GM21737 (cell line): Measurements from ENCODE around the gene NTN1.

ENCODE experiments used
- ATAC-seq: cut with Tn5 transposase; IDR thresholded peaks from one replicate; pipeline ENCODE4 v1.9.1; 2021; ENCODE audit warnings: mild to moderate bottlenecking, moderate library complexity; ENCODE audit not compliant: unreplicated experiment

NTN1 gene

DNA sequence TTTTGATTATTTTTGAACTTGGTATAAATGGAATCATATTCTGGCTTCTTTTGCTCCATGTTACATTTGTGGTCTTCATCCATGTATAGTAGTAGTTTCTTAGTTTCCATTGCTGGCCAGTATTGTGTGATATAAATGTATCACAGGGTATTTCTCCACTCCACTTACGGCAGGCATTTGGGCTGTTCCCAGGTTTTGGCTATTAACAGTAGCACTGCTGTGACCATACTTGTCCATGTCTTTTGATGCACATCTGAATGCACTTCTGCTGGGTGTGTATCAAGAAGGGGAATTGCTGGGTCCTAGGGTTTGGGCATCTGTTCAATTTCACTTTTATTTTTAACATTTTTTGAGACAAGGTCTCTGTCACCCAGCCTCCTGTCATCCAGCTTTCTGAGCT, 13.9 kb downstream of the NTN1 start:
- ATAC-seq, result no peak

DNA sequence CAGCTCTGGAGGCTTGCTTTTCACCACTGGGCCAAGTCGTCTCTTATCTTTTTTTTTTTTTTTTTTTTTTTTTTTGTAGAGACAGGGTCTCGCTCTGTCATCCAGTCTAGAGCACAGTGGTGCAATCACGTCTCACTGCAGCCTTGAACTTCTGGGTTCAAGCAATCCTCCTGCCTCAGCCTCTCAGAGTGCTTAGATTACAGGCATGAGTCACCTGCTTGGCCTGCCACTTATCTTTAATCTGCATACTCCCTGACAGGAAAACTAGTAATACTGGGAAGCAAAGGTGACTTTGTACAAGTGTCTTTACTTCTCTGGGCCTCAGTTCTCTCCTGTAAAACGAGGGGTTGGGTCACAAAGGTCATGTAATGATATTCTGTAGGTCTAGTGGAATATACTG, 15.0 kb downstream of the NTN1 start:
- no peak for ATAC-seq

DNA sequence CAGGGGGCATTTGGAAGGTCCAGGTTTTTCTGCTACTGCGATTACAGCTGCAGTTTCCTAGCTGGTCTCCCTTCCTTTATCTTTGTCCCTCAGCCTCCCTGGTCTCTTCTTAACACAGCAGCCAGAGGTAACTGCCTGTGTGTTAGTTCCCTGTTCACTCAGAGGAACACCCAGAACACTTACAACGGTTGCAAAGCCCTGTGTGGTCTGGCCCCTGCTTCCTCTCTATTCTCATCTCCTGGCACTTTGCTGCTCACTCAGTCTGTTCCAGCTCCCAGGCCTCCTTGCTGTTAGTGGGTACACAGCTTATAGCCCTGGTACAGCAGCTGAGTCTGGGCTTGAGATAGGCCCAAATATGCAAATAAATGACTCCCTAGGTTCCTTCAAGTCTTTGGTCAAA, 16.4 kb downstream of the NTN1 start:
- ATAC-seq, result no peak

DNA sequence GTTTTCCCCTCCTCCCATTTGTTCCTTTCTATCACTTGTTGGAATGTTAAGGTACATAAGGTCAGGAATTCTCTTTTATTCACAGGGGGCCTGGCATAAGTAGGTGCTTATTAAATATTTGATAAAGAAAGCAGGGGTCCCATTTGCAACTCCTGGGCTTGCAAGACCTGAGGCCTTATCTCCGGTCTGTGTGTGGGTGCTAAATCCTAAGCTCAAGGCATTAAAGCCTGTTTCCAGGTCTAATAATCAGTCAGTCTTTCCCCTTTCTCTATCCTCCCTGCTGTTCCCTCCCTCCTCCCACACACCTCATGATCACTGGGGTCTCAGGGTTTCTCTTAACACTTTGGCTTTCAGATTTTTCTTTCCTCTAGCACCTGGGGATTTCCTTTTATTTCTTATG, 17.1 kb downstream of the NTN1 start:
- ATAC-seq, result no peak

DNA sequence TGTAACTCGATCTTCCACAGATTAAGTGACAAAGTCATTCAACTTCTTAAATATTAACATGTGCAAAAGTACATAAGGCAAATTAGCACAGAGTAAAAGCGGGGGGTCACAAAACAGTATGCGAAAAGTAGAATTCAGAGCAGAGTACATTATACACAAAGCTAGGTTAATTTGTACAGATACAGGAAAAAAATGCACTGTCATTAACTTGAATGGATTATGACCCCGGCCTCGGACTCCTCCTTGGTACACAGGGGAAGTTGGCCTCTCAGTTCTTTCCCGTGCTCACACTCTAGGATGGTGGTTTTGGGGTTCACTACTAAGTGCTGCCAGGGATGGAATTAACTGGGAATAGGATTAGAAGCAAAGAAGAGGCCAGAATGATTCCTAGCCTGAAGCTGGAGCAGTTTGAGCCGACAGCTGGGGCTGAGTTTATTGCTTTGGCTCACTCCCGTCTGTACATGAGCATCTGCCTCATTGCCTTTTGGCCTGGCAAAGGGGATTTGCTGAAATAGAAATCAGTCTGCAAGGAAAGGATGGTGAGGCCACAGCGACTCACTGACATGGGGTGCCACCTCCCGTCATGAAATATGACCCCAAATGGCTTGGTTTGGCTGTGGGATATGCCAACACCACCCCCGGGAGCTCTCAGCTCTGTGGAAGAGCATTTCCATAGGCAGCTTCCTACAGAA, 23.6 kb downstream of the NTN1 start:
- no peak for ATAC-seq

DNA sequence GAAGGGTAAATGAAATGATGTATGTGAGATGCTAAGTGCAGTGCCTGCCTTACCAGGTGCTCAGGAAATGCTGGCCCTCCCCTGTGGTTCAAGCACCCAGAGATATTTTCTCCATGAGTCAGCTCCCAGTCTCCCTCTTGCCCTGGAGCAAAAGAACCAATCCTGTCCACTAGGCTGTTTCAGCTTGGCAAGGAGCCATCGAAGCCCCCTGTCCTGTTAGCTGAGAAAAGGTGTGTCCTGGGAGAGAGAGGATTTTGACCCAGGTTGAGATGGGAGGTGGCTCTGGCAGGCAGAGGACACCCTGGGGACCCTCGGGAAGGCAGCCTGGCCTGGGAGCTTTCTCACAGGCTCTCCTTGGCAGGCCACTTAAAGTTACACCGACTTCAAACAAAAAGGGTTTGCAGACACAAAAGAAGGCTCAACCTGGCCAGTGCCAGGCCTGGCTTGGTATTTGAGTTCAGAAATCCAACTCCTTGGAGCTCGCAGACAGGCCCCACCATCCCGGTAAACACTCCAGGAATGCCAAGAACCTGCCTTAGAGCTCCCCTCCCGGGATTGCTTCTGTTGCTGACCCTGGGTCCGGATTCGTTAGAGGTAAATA, 29.6 kb downstream of the NTN1 start:
- ATAC-seq, result no peak

DNA sequence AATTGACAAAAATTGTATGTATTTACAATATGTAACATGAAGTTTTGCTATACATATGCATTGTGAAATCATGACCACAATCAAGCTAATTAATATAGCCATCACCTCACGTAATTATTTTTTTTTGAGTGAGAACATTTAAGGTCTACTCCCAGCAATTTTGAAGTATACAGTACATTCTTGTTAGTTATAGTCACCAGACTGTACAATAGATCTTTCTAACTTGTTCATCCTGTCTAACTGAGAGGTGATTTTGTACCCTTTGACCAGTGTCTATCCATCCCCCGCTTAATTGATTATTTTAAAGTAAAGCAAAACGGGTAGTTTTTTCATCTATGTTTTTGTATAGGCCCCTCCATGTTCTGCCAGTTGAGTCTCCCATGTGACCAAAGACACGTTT, 30.3 kb downstream of the NTN1 start:
- no peak for ATAC-seq

DNA sequence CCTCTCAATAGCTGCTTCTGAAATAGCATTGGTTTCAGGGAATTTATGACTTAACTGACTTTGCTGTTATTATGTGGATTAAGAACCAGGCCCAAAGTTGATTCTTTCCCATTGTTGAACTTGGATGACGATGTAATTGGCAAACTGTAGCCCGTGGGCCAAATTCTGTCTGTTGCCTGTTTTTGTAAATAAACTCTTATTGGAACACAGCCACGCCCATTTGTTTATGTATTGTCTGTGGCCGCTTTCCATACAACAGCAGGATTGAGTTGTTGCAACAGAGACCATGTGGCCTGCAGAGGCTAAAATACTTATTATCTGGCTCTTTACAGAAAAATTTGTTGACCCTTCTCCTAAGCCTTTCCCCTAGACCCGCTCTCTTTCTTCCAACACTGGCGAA, 31.6 kb downstream of the NTN1 start:
- no peak for ATAC-seq

DNA sequence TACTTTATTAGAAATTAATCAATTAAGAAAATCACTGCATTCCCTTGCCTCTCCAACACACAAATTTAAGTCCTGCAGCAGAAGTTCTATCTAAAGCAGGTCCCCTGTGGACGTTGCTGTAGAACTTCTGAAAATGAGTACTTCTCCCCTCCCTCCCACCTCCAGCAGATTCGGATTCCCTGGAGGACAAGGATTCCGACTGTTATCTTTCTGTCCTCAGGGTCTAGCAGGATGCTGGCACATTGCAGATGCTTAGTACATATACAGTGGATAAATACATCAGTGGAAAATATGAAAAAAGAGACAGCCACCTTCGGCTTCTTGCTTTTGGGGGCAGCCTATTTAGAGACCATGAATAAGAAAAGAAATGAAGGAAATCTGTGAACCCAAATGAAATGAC, 32.1 kb downstream of the NTN1 start:
- ATAC-seq, result no peak

DNA sequence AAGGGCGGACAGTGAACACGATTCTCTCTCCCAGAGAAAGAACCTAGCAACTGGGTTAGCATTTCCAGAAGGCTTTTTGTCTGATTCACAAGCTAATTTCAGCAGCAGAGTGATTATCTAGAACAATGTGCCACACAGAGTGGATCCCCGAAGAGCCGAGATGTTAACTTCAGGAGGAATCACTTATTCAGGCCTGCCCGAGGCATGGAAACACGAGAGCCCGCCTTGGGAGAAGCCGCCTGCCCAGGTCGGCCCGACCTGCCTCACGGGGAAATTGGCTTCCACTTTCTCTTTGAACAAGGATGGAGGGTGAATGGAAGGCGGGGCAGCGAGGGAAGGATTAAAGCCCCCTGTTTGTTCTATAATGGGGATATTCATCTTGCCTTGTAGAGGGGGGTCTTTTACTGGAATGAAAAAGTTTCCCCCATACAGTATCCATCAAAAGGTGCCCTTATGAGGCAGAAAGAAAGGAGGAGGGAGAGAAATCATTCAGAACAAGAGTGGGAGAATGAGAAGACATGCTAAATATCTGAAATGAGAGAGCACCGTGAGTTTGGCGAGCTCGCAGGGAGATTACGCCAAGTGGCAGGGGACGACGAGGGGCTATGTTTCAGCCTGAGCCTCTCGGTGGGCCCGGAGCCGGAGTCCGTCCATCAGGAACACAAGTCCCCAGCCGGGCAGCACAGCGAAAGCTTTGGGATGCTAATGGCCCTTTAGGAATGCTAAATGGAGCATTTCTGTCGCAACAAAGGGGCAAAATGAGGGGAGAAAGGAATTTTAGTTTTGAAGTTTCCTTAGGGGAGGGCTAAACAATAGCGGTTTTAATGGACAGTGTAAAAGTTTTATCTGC, 33.0 kb downstream of the NTN1 start:
- no peak for ATAC-seq

DNA sequence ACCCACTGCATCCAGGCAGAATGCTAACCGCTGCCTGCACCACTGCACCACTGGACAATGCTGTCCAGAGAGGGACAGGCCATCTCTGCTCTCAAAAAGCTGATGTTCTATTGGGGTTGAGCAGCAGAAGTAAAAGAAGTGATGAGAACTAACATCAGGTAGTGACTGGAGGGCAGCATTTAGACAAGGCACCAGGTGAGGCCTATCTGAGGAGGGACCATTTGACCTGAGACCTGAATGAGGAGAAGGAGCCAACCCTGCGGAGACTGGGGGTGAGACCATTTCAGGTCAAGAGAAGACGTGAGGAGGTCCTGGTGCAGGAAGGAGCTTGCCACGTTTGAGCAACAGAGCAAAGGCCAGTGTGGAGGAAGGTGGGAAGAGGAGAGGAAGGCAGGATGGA, 34.0 kb downstream of the NTN1 start:
- no peak for ATAC-seq

DNA sequence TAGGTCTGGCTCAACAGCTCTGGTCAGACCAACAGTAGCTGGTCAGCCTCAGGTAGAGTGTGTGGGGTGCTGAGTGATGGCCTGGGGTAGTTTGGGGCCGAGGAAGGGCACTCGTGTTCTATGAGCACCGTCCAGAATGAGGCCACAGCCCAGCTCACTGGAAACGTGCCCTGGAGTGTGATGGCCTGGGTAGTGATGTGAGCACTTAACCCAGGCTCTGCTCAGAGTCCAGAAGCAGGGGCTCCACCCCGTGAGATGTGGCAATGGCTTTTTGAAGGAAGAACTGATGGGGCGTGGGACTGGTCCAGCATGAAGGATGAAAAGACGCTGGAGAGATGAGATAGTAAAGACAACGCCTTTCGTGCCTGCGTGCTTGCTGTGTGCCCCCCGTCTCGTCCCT, 35.3 kb downstream of the NTN1 start:
- no peak for ATAC-seq

DNA sequence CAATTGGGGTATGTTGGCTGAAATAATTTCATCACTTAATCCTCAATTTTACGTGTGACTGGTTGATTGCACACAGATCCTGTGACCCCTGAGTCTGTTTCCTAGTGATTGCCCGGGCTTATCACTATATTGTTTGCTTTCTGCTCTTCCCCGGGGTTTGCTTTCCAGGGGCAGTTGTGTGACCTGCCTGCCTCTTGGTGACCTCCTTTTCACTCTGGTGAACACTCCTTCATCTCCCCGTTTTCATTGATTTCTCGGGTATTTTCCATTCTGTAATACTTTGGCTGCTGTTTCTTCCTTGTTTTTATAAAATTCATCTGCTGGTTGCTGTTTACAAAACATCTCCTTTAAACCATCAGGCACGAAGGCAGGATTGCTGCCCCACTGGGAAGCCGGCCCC, 36.0 kb downstream of the NTN1 start:
- no peak for ATAC-seq

DNA sequence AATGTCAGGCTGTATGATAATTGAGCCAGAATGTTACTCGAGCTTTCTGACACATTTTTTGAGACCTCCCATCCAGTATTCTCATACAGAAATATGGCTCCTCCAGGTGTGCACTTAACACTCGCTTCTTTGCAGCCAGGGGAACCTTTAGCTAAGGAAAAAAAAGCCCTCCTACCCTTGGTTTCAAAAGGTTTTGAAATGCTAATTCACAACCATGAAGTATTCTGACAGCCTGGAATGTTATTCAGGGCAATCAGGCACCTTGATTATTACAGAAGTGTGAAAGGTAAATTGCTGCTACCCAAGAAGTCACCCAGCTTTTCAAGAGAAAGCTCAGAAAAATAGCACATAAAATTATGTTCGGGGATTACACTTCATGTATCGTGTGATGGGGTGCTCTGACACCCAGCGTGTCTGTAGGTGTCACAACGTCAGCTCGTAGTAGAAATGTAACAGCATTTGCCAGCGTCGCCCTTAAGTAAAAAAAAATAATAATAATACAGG, 41.1 kb downstream of the NTN1 start:
- ATAC-seq, result no peak

DNA sequence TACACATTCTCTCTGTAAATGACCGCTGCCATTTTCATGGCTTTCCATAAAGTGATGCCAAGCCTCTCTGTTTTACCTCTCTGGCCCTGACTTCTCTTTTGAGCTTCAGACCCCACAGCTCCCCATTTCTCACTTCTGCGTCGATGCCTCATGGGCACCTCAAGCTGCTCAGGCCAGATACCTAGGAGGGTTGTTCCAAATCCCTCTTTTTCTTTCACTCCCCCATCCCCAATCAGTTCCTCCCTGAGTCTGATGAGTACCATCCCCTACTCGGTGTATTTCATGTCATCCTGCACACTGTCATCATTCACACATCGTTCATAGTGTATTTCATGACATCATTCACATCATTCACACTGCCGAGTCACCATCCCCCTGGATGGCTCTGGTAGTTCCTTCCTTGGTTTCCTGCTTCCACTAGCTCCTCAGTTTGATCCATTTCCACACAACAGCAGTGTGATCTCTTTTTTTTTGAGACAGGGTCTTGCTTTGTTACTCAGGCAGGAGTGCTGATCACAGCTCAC, 43.1 kb downstream of the NTN1 start:
- ATAC-seq, result no peak

DNA sequence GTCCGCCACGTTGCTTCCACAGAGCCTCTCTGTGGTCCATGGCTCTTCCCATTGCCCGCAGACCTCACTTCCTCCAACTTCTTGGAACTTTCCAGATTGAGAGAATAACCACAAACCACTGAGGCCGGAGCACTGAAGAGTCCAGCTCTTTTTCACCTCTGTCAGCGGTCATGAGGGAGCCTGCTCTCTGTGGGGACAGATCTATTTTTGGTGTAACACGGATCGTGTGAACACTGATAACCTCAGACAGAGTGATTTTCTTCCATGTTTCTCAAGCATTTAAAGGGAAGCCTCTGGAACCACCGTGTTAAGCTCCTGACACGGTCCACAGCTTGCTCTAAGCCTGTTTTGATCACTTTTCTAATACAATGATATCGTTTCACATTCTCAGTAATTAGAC, 49.7 kb downstream of the NTN1 start:
- ATAC-seq, result no peak

DNA sequence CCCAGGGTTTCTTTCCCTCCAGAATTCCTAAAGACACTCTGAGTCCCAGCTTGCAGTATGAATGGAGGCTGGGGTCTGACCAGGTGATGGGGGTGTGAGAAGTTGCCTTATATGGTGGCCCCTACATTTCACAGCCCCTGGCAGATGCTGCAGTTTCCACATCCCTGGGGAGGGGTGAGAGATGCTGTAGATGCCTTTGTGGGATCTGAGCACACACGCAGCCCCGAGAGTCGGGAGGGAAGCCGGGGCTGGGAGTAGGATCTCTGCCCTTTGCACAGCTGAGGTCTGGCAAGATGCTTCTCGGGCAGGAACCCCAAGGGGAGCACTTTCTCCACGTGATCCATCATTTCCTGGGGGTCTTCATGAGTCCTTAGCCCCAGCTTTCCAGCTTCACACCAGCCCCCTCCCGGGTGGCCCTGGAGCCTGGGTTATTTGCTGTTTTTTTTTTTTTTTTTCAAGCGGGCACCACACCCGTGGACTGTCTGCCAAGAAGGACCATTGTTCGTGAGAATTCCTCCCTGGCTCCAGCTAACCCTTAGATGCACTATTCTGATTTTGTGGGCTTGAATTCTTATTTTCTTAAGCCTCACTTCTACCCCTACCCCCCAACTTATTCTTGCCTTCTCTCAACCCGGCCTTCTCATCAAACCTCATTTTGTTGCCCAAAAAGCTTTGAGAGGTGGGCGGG, 50.6 kb downstream of the NTN1 start:
- ATAC-seq, result no peak

DNA sequence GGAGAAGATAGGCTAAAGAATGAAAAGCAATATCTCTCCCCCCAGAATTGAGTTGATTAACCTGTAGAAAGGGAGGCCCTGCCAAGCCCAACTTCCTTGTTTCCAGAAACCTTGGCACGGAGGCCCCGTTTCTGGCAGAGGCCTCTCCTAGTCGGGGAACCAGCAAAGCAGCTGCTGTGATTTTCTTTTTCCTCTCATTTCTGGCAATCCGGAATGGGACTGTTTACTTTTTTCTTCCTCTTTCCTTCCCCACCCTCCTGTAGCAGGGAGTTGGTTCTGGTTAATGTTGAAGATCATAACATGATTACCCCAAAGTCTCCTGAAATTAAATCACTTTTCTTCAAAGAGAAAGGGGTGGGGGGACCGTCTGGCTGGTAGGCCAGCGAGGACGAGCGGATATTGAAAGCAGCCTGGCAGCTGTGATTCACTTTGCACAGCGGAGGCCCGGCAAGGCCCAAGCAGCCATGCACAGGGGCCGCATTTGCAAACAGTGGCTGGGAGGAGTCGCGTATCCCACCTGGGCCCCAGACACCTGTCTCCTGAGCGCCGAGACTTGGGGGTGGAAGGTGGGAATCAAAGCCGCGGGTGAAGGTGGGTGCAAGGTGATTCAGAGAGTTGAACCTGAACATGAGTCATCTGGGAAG, 51.5 kb downstream of the NTN1 start:
- no peak for ATAC-seq

DNA sequence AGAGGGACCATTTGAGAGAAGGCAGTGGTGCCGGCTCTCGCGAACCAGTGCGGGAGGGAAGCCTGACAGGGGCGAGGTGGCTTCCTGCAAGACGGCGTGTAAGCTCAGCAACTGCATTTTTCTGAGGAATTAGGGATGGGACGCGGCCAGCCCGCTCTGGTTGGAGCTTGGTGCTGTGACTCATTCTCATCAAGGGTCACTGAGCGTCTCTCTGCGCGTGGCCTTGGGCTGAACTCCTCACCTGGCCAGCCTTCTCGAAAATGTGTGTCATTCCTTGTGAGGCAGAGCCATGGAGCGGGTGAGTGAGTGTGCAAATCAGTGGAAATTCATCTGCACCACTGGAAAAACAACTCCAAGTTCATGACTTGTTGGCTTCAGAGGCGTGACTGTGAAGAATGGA, 52.8 kb downstream of the NTN1 start:
- no peak for ATAC-seq

DNA sequence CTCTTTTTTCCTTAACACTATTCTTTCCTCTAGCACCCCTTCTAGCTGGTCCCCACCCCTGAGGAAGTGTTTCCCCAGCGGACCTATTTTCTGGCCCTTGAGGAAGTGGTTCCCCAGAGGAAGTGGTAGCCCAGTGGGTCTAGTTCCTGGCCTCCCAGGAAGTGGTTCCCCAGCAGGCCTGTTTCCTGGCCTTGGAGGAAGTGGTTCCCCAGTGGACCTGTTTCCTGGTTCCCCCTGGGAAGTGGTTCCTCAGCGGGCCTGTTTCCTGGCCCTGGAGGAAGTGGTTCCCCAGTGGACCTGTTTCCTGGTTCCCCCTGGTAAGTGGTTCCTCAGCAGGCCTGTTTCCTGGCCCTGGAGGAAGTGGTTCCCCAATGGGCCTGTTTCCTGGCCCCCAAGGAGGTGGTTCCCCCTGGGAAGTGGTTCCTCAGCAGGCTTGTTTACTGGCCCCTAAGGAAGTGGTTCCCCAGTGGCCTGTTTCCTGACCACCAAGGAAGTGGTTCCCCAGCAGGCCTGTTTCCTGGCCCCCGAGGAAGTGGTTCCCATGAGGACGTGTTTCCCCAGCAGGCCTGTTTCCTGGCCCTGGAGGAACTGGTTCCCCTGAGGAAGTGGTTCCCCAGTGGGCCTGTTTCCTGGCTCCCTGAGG, 58.3 kb downstream of the NTN1 start:
- no peak for ATAC-seq
